ENCODE results near the gene MAPK11.

DNA sequence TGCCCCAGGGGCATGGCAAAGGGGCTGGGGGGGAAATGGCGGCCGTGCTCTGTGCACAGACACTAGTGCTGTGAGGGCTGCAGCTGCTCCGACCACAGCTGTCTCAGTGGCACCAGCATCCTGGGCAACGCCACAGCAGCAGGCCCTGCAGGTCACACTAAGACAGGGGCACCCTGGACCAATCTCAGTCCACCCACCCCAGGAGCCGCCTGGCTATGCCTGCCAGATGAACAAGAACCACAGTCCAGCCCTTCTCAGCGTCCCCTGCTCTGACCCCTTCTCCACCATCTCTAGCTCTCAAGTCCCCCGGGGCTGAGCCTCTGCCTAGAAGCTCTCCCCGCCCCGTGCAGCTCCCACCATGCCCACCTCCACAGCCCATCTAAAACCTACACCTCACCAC, 41.8 kb downstream of the MAPK11 start:
- TF ChIP-seq, protein P1, sequence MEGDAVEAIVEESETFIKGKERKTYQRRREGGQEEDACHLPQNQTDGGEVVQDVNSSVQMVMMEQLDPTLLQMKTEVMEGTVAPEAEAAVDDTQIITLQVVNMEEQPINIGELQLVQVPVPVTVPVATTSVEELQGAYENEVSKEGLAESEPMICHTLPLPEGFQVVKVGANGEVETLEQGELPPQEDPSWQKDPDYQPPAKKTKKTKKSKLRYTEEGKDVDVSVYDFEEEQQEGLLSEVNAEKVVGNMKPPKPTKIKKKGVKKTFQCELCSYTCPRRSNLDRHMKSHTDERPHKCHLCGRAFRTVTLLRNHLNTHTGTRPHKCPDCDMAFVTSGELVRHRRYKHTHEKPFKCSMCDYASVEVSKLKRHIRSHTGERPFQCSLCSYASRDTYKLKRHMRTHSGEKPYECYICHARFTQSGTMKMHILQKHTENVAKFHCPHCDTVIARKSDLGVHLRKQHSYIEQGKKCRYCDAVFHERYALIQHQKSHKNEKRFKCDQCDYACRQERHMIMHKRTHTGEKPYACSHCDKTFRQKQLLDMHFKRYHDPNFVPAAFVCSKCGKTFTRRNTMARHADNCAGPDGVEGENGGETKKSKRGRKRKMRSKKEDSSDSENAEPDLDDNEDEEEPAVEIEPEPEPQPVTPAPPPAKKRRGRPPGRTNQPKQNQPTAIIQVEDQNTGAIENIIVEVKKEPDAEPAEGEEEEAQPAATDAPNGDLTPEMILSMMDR (IDR thresholded peaks at IDR 0.05), result no peak
- TF ChIP-seq POLR2A (IDR thresholded peaks at IDR 0.05) (no peak), EP300 (IDR thresholded peaks at IDR 0.05) (no peak)

Data from ovary (tissue), 3 donors.